Stomach smooth muscle (tissue), 2 donors: ENCODE data around the gene UTP3.
"Not testable (repeated sequence)": the region's sequence is repeated elsewhere in the genome, so short reads cannot be mapped to it uniquely, and the experiment has no call there.

Experiments
- H3K27ac ChIP-seq: one replicate; pipeline ENCODE4 v1.7.0; 2013; ENCODE audit warnings: mild to moderate bottlenecking, low read length, inconsistent platforms
- H3K27me3 ChIP-seq, 2 donors: one replicate each; pipeline ENCODE4 v1.7.0; 2013; ENCODE audit warnings: low read length in 2 of 2; ENCODE audit not compliant: insufficient read depth in 2 of 2, control insufficient read depth in 1 of 2
- H3K36me3 ChIP-seq, 2 donors: one replicate each; pipeline ENCODE4 v1.7.0; 2013; ENCODE audit warnings: low read length in 2 of 2; ENCODE audit not compliant: control insufficient read depth in 2 of 2, insufficient read depth in 2 of 2
- H3K4me1 ChIP-seq: one replicate; pipeline ENCODE4 v1.7.0; 2013; ENCODE audit warnings: low read length; ENCODE audit not compliant: control insufficient read depth, insufficient read depth
- H3K4me3 ChIP-seq, 2 donors: one replicate each; pipeline ENCODE4 v1.7.0; 2013; ENCODE audit warnings: low read length in 2 of 2
- H3K9ac ChIP-seq, 2 donors: one replicate each; pipeline ENCODE4 v1.7.0; 2013; ENCODE audit warnings: low read length in 2 of 2, mild to moderate bottlenecking in 1 of 2
- H3K9me3 ChIP-seq, 2 donors: one replicate each; pipeline ENCODE4 v1.7.0; 2013; ENCODE audit warnings: low read length in 2 of 2; ENCODE audit not compliant: control insufficient read depth in 2 of 2
- donor health status: healthy.
- donor health status: Pancreatic carcinoma.

Gene UTP3

GRCh38 chr4:70735915-70736314 is 47.6 kb downstream of the UTP3 start:
- not testable (repeated sequence) for H3K4me3 ChIP-seq, H3K4me1 ChIP-seq, H3K27ac ChIP-seq, H3K9me3 ChIP-seq, H3K36me3 ChIP-seq, H3K27me3 ChIP-seq, H3K9ac ChIP-seq

- Histone ChIP-seq H3K4me3 (no peak overlapping the region), H3K9ac (no peak overlapping the region), H3K27ac (no peak overlapping the region), H3K9me3 (no peaks in the 10 kb centered on the region), H3K4me1 (no peaks in the 10 kb centered on the region), H3K27me3 (no peaks in the 10 kb centered on the region), H3K36me3 (peaks cover 0 to 4% of the 10 kb centered on the region in 2 donors)
Measured at GRCh38 chr4:70737006-70737405, 48.7 kb downstream of the UTP3 start.

- H3K27ac ChIP-seq = no peak overlapping the region
- no peaks in the 10 kb centered on the region for H3K9me3 ChIP-seq
- H3K4me3 ChIP-seq = no peak overlapping the region
- H3K27me3 ChIP-seq = no peaks in the 10 kb centered on the region
- H3K4me1 ChIP-seq = no peaks in the 10 kb centered on the region
- no peak overlapping the region for H3K9ac ChIP-seq
- H3K36me3 ChIP-seq = peaks cover 0 to under 1% of the 10 kb centered on the region in 2 donors
Measured at GRCh38 chr4:70737409-70737808, 49.1 kb downstream of the UTP3 start.

GRCh38 chr4:70739496-70740337 is 51.4 kb downstream of the UTP3 start:
- no peak overlapping the region for H3K9ac ChIP-seq
- H3K36me3 ChIP-seq = no peaks in the 10 kb centered on the region
- no peaks in the 10 kb centered on the region for H3K27me3 ChIP-seq
- H3K4me1 ChIP-seq = no peaks in the 10 kb centered on the region
- no peaks in the 10 kb centered on the region for H3K9me3 ChIP-seq
- no peak overlapping the region for H3K4me3 ChIP-seq
- H3K27ac ChIP-seq = no peak overlapping the region
